MM.1S (cell line): Measurements from ENCODE around the gene PUDP.
"Not testable (repeated sequence)": the region's sequence is repeated elsewhere in the genome, so short reads cannot be mapped to it uniquely, and the experiment has no call there.

Source experiments
- DNase-seq: peaks from one replicate; pipeline ENCODE4 v3.0.0-alpha.2; 2015
- H2AFZ ChIP-seq: fragments of 300-600 bp; sonication (generic); 2 replicates; pipeline ENCODE4 v1.6.0; 2016; ENCODE audit warnings: antibody characterized with exemption, low read length
- H3F3A ChIP-seq: fragments of 300-600 bp; sonication (generic); 2 replicates; pipeline ENCODE4 v1.6.1; 2016; ENCODE audit warnings: mild to moderate bottlenecking, antibody characterized with exemption, low read length, moderate library complexity, mixed read lengths; ENCODE audit not compliant: insufficient read depth
- H3K27ac ChIP-seq: fragments of 300-600 bp; sonication (generic); 2 replicates; pipeline ENCODE4 v1.5.1; 2016; ENCODE audit warnings: mild to moderate bottlenecking, low read length
- H3K27me3 ChIP-seq: fragments of 300-600 bp; sonication (generic); replicated peaks from 2 replicates; pipeline ENCODE4 v1.6.0; 2016; ENCODE audit warnings: low read length; ENCODE audit not compliant: insufficient read depth
- H3K36me3 ChIP-seq: fragments of 300-600 bp; sonication (generic); replicated peaks from 2 replicates; pipeline ENCODE4 v1.6.1; 2016; ENCODE audit warnings: mild to moderate bottlenecking, low read length, mixed read lengths; ENCODE audit not compliant: insufficient read depth
- H3K4me1 ChIP-seq: fragments of 300-600 bp; sonication (generic); 2 replicates; pipeline ENCODE4 v1.6.1; 2016; ENCODE audit warnings: low read length, mixed read lengths
- H3K4me2 ChIP-seq: fragments of 300-600 bp; sonication (generic); 2 replicates; pipeline ENCODE4 v1.6.0; 2016; ENCODE audit warnings: low read depth, low read length
- H3K4me3 ChIP-seq: fragments of 300-600 bp; sonication (generic); 2 replicates; pipeline ENCODE4 v1.5.1; 2016; ENCODE audit warnings: low read length, mixed read lengths
- H3K79me2 ChIP-seq: fragments of 300-600 bp; sonication (generic); 2 replicates; pipeline ENCODE4 v1.6.1; 2016; ENCODE audit warnings: mixed run types, low read length, mixed read lengths
- H3K9ac ChIP-seq: fragments of 300-600 bp; sonication (generic); 2 replicates; pipeline ENCODE4 v1.6.1; 2016; ENCODE audit warnings: low read length, mixed read lengths
- H3K9me2 ChIP-seq: fragments of 300-600 bp; sonication (generic); replicated peaks from 2 replicates; pipeline ENCODE4 v1.6.1; 2016; ENCODE audit warnings: mild to moderate bottlenecking, low read length, mixed read lengths; ENCODE audit not compliant: insufficient read depth
- H3K9me3 ChIP-seq: fragments of 300-600 bp; sonication (generic); replicated peaks from 2 replicates; pipeline ENCODE4 v1.6.1; 2016; ENCODE audit warnings: mild to moderate bottlenecking, low read length, mixed read lengths; ENCODE audit not compliant: insufficient read depth
- H4K20me1 ChIP-seq: fragments of 300-600 bp; sonication (generic); 2 replicates; pipeline ENCODE4 v1.6.1; 2016; ENCODE audit warnings: mild to moderate bottlenecking, low read length, moderate library complexity, mixed read lengths; ENCODE audit not compliant: insufficient read depth
- CTCF ChIP-seq: fragments of 300-600 bp; sonication (generic); IDR thresholded peaks from 2 replicates; pipeline ENCODE4 v1.5.1; 2016; ENCODE audit warnings: antibody characterized with exemption, low read length, mixed read lengths
- EZH2 ChIP-seq: fragments of 300-600 bp; sonication (generic); optimal IDR thresholded peaks from 2 replicates; pipeline ENCODE3; 2017; ENCODE audit warnings: low read depth, mild to moderate bottlenecking, antibody characterized with exemption, low read length, mixed read lengths
- EZH2phosphoT487 ChIP-seq: fragments of 300-600 bp; sonication (generic); IDR thresholded peaks from 2 replicates; pipeline ENCODE4 v1.6.1; 2018; ENCODE audit warnings: antibody characterized with exemption, low read length

PUDP gene

GRCh38 chrX:7021991-7022390 lies 126.0 kb downstream of the PUDP start:
- no peak for DNase-seq
- no peaks in the 10 kb centered on the region for H3K9me2 ChIP-seq
- no peaks in the 10 kb centered on the region for H3K9me3 ChIP-seq
- H3K36me3 ChIP-seq, result no peaks in the 10 kb centered on the region
- no peaks in the 10 kb centered on the region for H3K27me3 ChIP-seq
- H3K4me3 ChIP-seq, result no peak overlapping the region
- no peak overlapping the region for H2AFZ ChIP-seq
- H4K20me1 ChIP-seq, result no peaks in the 10 kb centered on the region
- no peak overlapping the region for H3K4me2 ChIP-seq
- H3K79me2 ChIP-seq, result no peaks in the 10 kb centered on the region
- H3F3A ChIP-seq, result no peaks in the 10 kb centered on the region
- no peak overlapping the region for H3K27ac ChIP-seq
- TF ChIP-seq CTCF (no peak), EZH2phosphoT487 (no peak), EZH2 (no peak)
- H3K4me1 ChIP-seq, result no peaks in the 10 kb centered on the region
- no peak overlapping the region for H3K9ac ChIP-seq

GRCh38 chrX:7019555-7019954 lies 128.4 kb downstream of the PUDP start:
- Histone ChIP-seq H3K27me3 (no peaks in the 10 kb centered on the region), H3K79me2 (no peaks in the 10 kb centered on the region), H3K27ac (no peak overlapping the region), H3K9me2 (no peaks in the 10 kb centered on the region), H3K4me1 (no peaks in the 10 kb centered on the region), H3K9ac (no peak overlapping the region), H3K4me3 (no peak overlapping the region), H3F3A (no peaks in the 10 kb centered on the region), H3K9me3 (no peaks in the 10 kb centered on the region), H2AFZ (no peak overlapping the region), H3K36me3 (no peaks in the 10 kb centered on the region), H4K20me1 (no peaks in the 10 kb centered on the region), H3K4me2 (no peak overlapping the region)
- DNase-seq, result no peak
- TF ChIP-seq EZH2 (no peak), CTCF (no peak), EZH2phosphoT487 (no peak)

GRCh38 chrX:7012262-7012834 lies 135.6 kb downstream of the PUDP start:
- H2AFZ ChIP-seq, H3K4me1 ChIP-seq, H3F3A ChIP-seq, H3K36me3 ChIP-seq, H3K27ac ChIP-seq, H3K79me2 ChIP-seq, DNase-seq, H3K9me3 ChIP-seq, H3K4me3 ChIP-seq, H3K4me2 ChIP-seq, H3K27me3 ChIP-seq, H3K9ac ChIP-seq, H3K9me2 ChIP-seq, H4K20me1 ChIP-seq: not testable (repeated sequence)

GRCh38 chrX:7010897-7011296 lies 137.1 kb downstream of the PUDP start:
- not testable (repeated sequence) for H3K9ac ChIP-seq

GRCh38 chrX:7007328-7007727 lies 140.6 kb downstream of the PUDP start:
- not testable (repeated sequence) for H3K79me2 ChIP-seq, H3K9ac ChIP-seq, H3K9me2 ChIP-seq, H4K20me1 ChIP-seq, H2AFZ ChIP-seq, H3K4me2 ChIP-seq, DNase-seq, H3F3A ChIP-seq, H3K36me3 ChIP-seq, H3K27me3 ChIP-seq, H3K4me1 ChIP-seq, H3K4me3 ChIP-seq, H3K27ac ChIP-seq, H3K9me3 ChIP-seq

More at GRCh38 chrX:7010897-7011296, 137.1 kb downstream of the PUDP start:
- not testable (repeated sequence) for H2AFZ ChIP-seq, H3K79me2 ChIP-seq, H3K36me3 ChIP-seq, H3K4me3 ChIP-seq, H3K27me3 ChIP-seq, H3K9me3 ChIP-seq, H3K4me2 ChIP-seq, H3K9me2 ChIP-seq, H3K4me1 ChIP-seq, H4K20me1 ChIP-seq, H3F3A ChIP-seq, H3K27ac ChIP-seq, DNase-seq
